Endothelial cell of umbilical vein (primary cell): ENCODE data around the gene ANKRD31. TPM values are rescaled to one million over a fixed set of nuclear protein-coding genes. Genes with fewer than 3 reads are reported as not detected.
A peak's percentile ranks its signal among the peaks of the same experiment; 100 is the strongest.

ENCODE experiments used
- BruUV-seq: library from RNA; stranded (reverse); fragments of 400-500 nt; replicated peaks from 2 replicates; lab custom pipeline; 2021; lab: Mats Ljungman, UMichigan
- CTCF ChIA-PET: fragments of 300-600, 350-600 bp; sonication (Branson Sonifier 250); formaldehyde crosslinking; loops from one replicate; lab custom pipeline; 2021; ENCODE audit warnings: antibody characterized with exemption, inconsistent platforms; lab: Charles Lee
- POLR2A ChIA-PET: fragments of 300-600, 350-600 bp; sonication (Branson Sonifier 250); formaldehyde crosslinking; loops from one replicate; lab custom pipeline; 2021; ENCODE audit warnings: antibody characterized with exemption, inconsistent platforms; lab: Charles Lee
- DNase-seq: peaks from one replicate; pipeline ENCODE4 v3.0.0-alpha.2; 2011; ENCODE audit warnings: low read depth, low spot score
- FAIRE-seq: peaks from 2 replicates; lab custom pipeline; 2011; peaks lifted over from hg19 to GRCh38; lab: Jason Lieb, UNC
- H2AFZ ChIP-seq: 2 replicates; pipeline ENCODE4 v1.6.0; 2012; ENCODE audit warnings: low read depth, low read length, control low read depth, inconsistent platforms
- H3K27ac ChIP-seq: 2 replicates; pipeline ENCODE4 v1.5.1; 2011; ENCODE audit warnings: low read depth, mild to moderate bottlenecking, control low read depth, low read length, moderate library complexity; ENCODE audit not compliant: insufficient read depth
- H3K27me3 ChIP-seq, 2 experiments: 2 replicates each; pipeline versions ENCODE4 v1.6.0 to v1.6.1; 2011; ENCODE audit warnings: low read length in 2 of 2, mixed read lengths in 1 of 2; ENCODE audit not compliant: control insufficient read depth in 2 of 2, insufficient read depth in 2 of 2
- H3K36me3 ChIP-seq, 2 experiments: 2 replicates in 1 of 2; 3 replicates in 1 of 2; pipeline ENCODE4 v1.5.1; 2011; ENCODE audit warnings: low read length in 2 of 2, mild to moderate bottlenecking in 1 of 2, moderate library complexity in 1 of 2; ENCODE audit not compliant: control insufficient read depth in 2 of 2, insufficient read depth in 2 of 2; ENCODE audit errors: extremely low read depth in 1 of 2
- H3K4me1 ChIP-seq: 3 replicates; pipeline ENCODE4 v1.5.1; 2011; ENCODE audit warnings: mild to moderate bottlenecking, low read length; ENCODE audit not compliant: control insufficient read depth, insufficient read depth; ENCODE audit errors: extremely low read depth
- H3K4me2 ChIP-seq: 2 replicates; pipeline ENCODE4 v1.6.1; 2011; ENCODE audit warnings: low read length, control low read depth, mixed read lengths; ENCODE audit not compliant: insufficient read depth
- H3K4me3 ChIP-seq, 3 experiments: fragments of 200-600 bp in 1 of 3; sonication (generic), shearing (Covaris generic) in 1 of 3; replicated peaks in 1 of 3; 2 replicates each; pipeline ENCODE4 v1.5.1; 2011 to 2016; ENCODE audit warnings: control low read depth in 3 of 3, low read length in 3 of 3, mild to moderate bottlenecking in 2 of 3, inconsistent platforms in 1 of 3, low read depth in 1 of 3, moderate library complexity in 1 of 3; ENCODE audit not compliant: insufficient read depth in 1 of 3
- H3K79me2 ChIP-seq: 2 replicates; pipeline ENCODE4 v1.6.0; 2012; ENCODE audit warnings: low read length, inconsistent platforms; ENCODE audit not compliant: control insufficient read depth, insufficient read depth
- H3K9ac ChIP-seq: replicated peaks from 2 replicates; pipeline ENCODE3; 2011; ENCODE audit warnings: low read length, control low read depth; ENCODE audit not compliant: insufficient read depth; ENCODE audit errors: extremely low read depth
- H3K9me1 ChIP-seq: replicated peaks from 3 replicates; pipeline ENCODE4 v1.6.0; 2011; ENCODE audit warnings: mild to moderate bottlenecking, low read length; ENCODE audit not compliant: control insufficient read depth, insufficient read depth; ENCODE audit errors: extremely low read depth
- H3K9me3 ChIP-seq: replicated peaks from 2 replicates; pipeline ENCODE4 v1.5.1; 2012; ENCODE audit warnings: low read length, inconsistent platforms; ENCODE audit not compliant: control insufficient read depth, insufficient read depth
- H4K20me1 ChIP-seq: replicated peaks from 2 replicates; pipeline ENCODE3; 2011; ENCODE audit warnings: mild to moderate bottlenecking, low read length; ENCODE audit not compliant: control insufficient read depth, insufficient read depth; ENCODE audit errors: extremely low read depth
- CTCF ChIP-seq, 2 donors: IDR thresholded peaks; 1 replicate in 1 of 2; 2 replicates in 1 of 2; pipeline ENCODE4 v1.5.1; 2011; ENCODE audit warnings: low read length in 2 of 2, mild to moderate bottlenecking in 2 of 2, moderate library complexity in 2 of 2, control low read depth in 1 of 2, inconsistent platforms in 1 of 2, low read depth in 1 of 2; ENCODE audit not compliant: insufficient read depth in 1 of 2; ENCODE audit errors: extremely low read depth in 1 of 2
- EZH2 ChIP-seq: IDR thresholded peaks from 2 replicates; pipeline ENCODE4 v1.6.1; 2012; ENCODE audit warnings: borderline replicate concordance, low read depth, mild to moderate bottlenecking, moderate library complexity, low read length, inconsistent platforms; ENCODE audit not compliant: severe bottlenecking
- FOS ChIP-seq: IDR thresholded peaks from 2 replicates; pipeline ENCODE4 v1.6.1; 2011; ENCODE audit warnings: mild to moderate bottlenecking, low read length, moderate library complexity, borderline replicate concordance; ENCODE audit not compliant: insufficient read depth
- GATA2 ChIP-seq: IDR thresholded peaks from 2 replicates; pipeline ENCODE4 v1.7.0; 2011; ENCODE audit warnings: low read depth, mild to moderate bottlenecking, moderate library complexity, mixed read lengths, low read length; ENCODE audit not compliant: insufficient read length, insufficient read depth
- JUN ChIP-seq: IDR thresholded peaks from 2 replicates; pipeline ENCODE4 v1.6.1; 2011; ENCODE audit warnings: borderline replicate concordance, low read depth; ENCODE audit not compliant: insufficient read length, insufficient read depth
- MAX ChIP-seq: IDR thresholded peaks from 2 replicates; pipeline ENCODE4 v1.6.1; 2011; ENCODE audit not compliant: insufficient read depth, insufficient read length
- MYC ChIP-seq: IDR thresholded peaks from one replicate; pipeline ENCODE4 v1.6.1; 2011; ENCODE audit warnings: mild to moderate bottlenecking, low read depth, low read length
- POLR2A ChIP-seq: IDR thresholded peaks from 2 replicates; pipeline ENCODE4 v1.6.1; 2012; ENCODE audit warnings: low read depth, mild to moderate bottlenecking, control low read depth, low read length
- POLR2AphosphoS5 ChIP-seq: IDR thresholded peaks from 2 replicates; pipeline ENCODE4 v1.6.1; 2012; ENCODE audit warnings: low read depth, mild to moderate bottlenecking, control low read depth, low read length, moderate library complexity; ENCODE audit not compliant: insufficient read depth
- dilution Hi-C: fragments of 300-500 bp; cut with MboI; formaldehyde crosslinking; loops from one replicate; pipeline ENCODE4 v1.15.0; 2019; ENCODE audit warnings: low sequenced_read_pairs; ENCODE audit not compliant: extremely low pct_ligation_motif_present
- intact Hi-C: fragments of 100-400 bp; cut with micrococcal nuclease; formaldehyde crosslinking; loops from one replicate; pipeline ENCODE4 v1.10.0; 2022
- polyA plus RNA-seq, 4 experiments: library from polyadenylated mRNA; depleted of rRNA in 3 of 4; stranded (reverse) in 3 of 4; unstranded in 1 of 4; fragments of >200 nt; gene quantifications; 2 replicates each; pipeline versions ENCODE4 v1.2.1 to v1.2.3, GENCODE V29; 2011 to 2012; ENCODE audit warnings: missing spikeins in 1 of 4
- total RNA-seq: library from RNA; stranded (reverse); gene quantifications from 2 replicates; pipeline ENCODE4 v1.2.3, GENCODE V29; 2021

ANKRD31 gene
- total and polyA plus RNA-seq, 2 donors (not counting 3 experiments of a cell fraction or from before 2014, with no cell fraction given) = not detected

- Histone ChIP-seq H3K79me2 (no peaks in the 10 kb centered on the region), H3K9me3 (no peaks in the 10 kb centered on the region), H3K36me3 (no peaks in the 10 kb centered on the region), H3K27ac (no peak overlapping the region), H3K4me2 (no peak overlapping the region), H3K9ac (no peak overlapping the region), H3K9me1 (no peaks in the 10 kb centered on the region), H3K4me3 (no peak overlapping the region), H3K27me3 (no peaks in the 10 kb centered on the region), H2AFZ (peak overlapping the region; percentile 11), H4K20me1 (no peaks in the 10 kb centered on the region), H3K4me1 (peaks cover 3% of the 10 kb centered on the region)
- POLR2A ChIA-PET = no interaction called here
- no peak for DNase-seq
- TF ChIP-seq EZH2 (no peak), JUN (no peak), POLR2AphosphoS5 (no peak), MYC (no peak), MAX (no peak), CTCF (IDR thresholded peaks at IDR 0.05; ENCODE audit: extremely low read depth in 1 of 2, insufficient read depth in 1 of 2, low read depth in 1 of 2, low read length in 2 of 2) (no peak), POLR2A (no peak), FOS (no peak), GATA2 (no peak)
- dilution Hi-C loops = no loop called here
- intact Hi-C loops = loop anchor here (1.0 to 10.0 kb wide), 7 partner anchors 102 to 1021 kb away; partner anchors contain the start of genes GCNT4, HMGCR and POC5
- no peak for FAIRE-seq
- no TSS peak for BruUV-seq
- CTCF ChIA-PET = interaction anchor here (0.7 to 3.7 kb wide), 12 partner anchors 29 to 1348 kb away, joined by 3 to 56 read pairs (median 5); partner anchors contain the start of gene HMGCR
Measured at GRCh38 chr5:75235711-75236110, 967 bp downstream of the ANKRD31 start.
